HL-60 (cell line): Measurements from ENCODE around the gene GSTA4.

Source experiments
- DNase-seq, 2 experiments: peaks; one replicate each; pipeline ENCODE4 v3.0.0-alpha.2; 2010 to 2020; ENCODE audit warnings: low read depth in 1 of 2, low spot score in 1 of 2
- H3K27ac ChIP-seq: fragments of 250-450 bp; sonication (Bioruptor Pico); replicated peaks from 2 replicates; pipeline ENCODE4 v1.5.1; 2020; ENCODE audit warnings: mild to moderate bottlenecking, moderate library complexity
- H3K27me3 ChIP-seq: fragments of 250-450 bp; sonication (Bioruptor Pico); 2 replicates; pipeline ENCODE4 v1.5.1; 2021; ENCODE audit warnings: mild to moderate bottlenecking, moderate library complexity; ENCODE audit not compliant: insufficient read depth, poor library complexity, severe bottlenecking
- H3K4me3 ChIP-seq: replicated peaks from 2 replicates; pipeline ENCODE4 v1.5.1; 2011; ENCODE audit warnings: mild to moderate bottlenecking, control low read depth, low read length; ENCODE audit not compliant: insufficient read depth
- GABPA ChIP-seq: IDR thresholded peaks from 2 replicates; pipeline ENCODE4 v1.6.1; 2012; ENCODE audit warnings: low read depth
- POLR2AphosphoS5 ChIP-seq: IDR thresholded peaks from 2 replicates; pipeline ENCODE4 v1.6.1; 2012; ENCODE audit warnings: low read depth
- SPI1 ChIP-seq: IDR thresholded peaks from 2 replicates; pipeline ENCODE4 v1.6.1; 2012; ENCODE audit warnings: low read depth, mild to moderate bottlenecking, borderline replicate concordance
- TF ChIP-seq, protein P1 (sequence below): IDR thresholded peaks from one replicate; pipeline ENCODE4 v1.5.1; 2011; ENCODE audit warnings: low read length, control low read depth, inconsistent platforms; ENCODE audit not compliant: insufficient read depth
- TF ChIP-seq, protein P2 (sequence below): IDR thresholded peaks from 2 replicates; pipeline ENCODE4 v1.6.1; 2012; ENCODE audit warnings: low read depth; ENCODE audit not compliant: insufficient replicate concordance

GSTA4 gene

DNA sequence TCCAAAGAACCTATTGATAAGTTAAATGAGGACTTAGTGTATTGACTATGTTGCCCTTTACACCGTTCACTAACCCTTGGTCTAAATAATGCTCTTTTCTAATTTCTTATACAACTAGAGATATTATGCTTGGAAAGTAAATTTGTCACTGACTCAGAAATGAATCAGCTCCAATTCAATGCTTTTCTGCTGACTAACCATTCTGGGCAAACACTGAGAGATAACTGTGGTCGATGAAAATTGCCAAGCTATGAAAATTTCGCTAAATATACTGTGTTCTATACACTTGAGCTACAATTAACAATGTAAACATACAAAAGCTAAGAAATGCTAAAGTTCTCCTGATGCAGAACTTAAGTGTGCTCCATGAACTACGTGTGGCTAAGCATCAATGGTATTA lies 47.0 kb upstream of the GSTA4 start:
- no peak for DNase-seq
- Histone ChIP-seq H3K4me3 (no peak overlapping the region), H3K27me3 (no peaks in the 10 kb centered on the region), H3K27ac (no peak overlapping the region)
- TF ChIP-seq, protein P1, sequence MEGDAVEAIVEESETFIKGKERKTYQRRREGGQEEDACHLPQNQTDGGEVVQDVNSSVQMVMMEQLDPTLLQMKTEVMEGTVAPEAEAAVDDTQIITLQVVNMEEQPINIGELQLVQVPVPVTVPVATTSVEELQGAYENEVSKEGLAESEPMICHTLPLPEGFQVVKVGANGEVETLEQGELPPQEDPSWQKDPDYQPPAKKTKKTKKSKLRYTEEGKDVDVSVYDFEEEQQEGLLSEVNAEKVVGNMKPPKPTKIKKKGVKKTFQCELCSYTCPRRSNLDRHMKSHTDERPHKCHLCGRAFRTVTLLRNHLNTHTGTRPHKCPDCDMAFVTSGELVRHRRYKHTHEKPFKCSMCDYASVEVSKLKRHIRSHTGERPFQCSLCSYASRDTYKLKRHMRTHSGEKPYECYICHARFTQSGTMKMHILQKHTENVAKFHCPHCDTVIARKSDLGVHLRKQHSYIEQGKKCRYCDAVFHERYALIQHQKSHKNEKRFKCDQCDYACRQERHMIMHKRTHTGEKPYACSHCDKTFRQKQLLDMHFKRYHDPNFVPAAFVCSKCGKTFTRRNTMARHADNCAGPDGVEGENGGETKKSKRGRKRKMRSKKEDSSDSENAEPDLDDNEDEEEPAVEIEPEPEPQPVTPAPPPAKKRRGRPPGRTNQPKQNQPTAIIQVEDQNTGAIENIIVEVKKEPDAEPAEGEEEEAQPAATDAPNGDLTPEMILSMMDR = no peak
- TF ChIP-seq SPI1 (no peak), GABPA (no peak), POLR2AphosphoS5 (no peak)
- TF ChIP-seq, protein P2, sequence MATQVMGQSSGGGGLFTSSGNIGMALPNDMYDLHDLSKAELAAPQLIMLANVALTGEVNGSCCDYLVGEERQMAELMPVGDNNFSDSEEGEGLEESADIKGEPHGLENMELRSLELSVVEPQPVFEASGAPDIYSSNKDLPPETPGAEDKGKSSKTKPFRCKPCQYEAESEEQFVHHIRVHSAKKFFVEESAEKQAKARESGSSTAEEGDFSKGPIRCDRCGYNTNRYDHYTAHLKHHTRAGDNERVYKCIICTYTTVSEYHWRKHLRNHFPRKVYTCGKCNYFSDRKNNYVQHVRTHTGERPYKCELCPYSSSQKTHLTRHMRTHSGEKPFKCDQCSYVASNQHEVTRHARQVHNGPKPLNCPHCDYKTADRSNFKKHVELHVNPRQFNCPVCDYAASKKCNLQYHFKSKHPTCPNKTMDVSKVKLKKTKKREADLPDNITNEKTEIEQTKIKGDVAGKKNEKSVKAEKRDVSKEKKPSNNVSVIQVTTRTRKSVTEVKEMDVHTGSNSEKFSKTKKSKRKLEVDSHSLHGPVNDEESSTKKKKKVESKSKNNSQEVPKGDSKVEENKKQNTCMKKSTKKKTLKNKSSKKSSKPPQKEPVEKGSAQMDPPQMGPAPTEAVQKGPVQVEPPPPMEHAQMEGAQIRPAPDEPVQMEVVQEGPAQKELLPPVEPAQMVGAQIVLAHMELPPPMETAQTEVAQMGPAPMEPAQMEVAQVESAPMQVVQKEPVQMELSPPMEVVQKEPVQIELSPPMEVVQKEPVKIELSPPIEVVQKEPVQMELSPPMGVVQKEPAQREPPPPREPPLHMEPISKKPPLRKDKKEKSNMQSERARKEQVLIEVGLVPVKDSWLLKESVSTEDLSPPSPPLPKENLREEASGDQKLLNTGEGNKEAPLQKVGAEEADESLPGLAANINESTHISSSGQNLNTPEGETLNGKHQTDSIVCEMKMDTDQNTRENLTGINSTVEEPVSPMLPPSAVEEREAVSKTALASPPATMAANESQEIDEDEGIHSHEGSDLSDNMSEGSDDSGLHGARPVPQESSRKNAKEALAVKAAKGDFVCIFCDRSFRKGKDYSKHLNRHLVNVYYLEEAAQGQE = no peak

DNA sequence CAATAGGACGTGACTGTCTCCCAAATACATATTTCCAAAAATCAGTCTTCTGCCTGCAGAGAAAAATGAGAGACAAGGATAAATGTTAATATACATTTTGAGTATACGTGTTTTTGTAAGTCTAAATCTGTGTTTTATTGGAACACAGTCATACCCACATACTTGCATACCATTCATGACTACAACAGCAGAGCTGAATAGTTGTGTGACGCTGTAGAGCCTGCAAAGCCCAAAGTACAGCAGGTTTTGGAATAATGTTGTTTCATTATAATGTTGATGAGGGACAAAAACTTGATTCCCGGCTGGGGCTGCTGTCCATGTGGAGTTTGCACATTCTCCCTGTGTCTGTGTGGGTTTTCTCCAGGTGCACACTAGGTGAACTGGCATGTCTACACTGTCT lies 46.3 kb upstream of the GSTA4 start:
- TF ChIP-seq, protein P2 = no peak
- no peak for TF ChIP-seq POLR2AphosphoS5
- TF ChIP-seq, protein P1 = no peak
- no peak for TF ChIP-seq SPI1
- TF ChIP-seq GABPA = no peak
- Histone ChIP-seq H3K27ac (no peak overlapping the region), H3K4me3 (no peak overlapping the region), H3K27me3 (no peaks in the 10 kb centered on the region)
- no peak for DNase-seq

DNA sequence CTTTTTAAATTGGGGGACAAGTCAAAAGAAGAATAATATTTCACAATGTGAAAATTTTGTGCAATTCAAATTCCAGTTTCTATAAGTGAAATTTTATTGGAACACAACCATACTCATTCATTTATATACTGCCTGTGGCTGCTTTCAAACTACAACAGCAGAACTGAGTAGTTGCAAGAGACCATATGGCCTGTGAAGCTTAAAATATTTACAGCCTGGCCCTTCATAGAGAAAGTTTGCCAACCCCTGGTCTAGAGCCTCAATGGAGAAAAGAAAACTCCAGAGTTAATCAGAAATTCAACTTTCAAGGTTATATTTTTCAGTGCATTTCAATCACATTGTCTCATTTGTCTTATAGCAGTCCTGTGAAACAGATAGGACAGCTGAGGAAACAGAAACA lies 43.5 kb upstream of the GSTA4 start:
- no peak overlapping the region for H3K27ac ChIP-seq
- DNase-seq = no peak
- TF ChIP-seq, protein P1 = no peak
- TF ChIP-seq GABPA (no peak), POLR2AphosphoS5 (no peak), SPI1 (no peak)
- TF ChIP-seq, protein P2 = no peak
- H3K27me3 ChIP-seq = no peaks in the 10 kb centered on the region
- H3K4me3 ChIP-seq = no peak overlapping the region
